Measurements from ENCODE around the gene CXCR1.
"Not testable (repeated sequence)": the region's sequence is repeated elsewhere in the genome, so short reads cannot be mapped to it uniquely, and the experiment has no call there.

CXCR1 gene

GRCh38 chr2:218155953-218156479, 10.7 kb downstream of the CXCR1 start:
- no peak for DNase-seq

- DNase-seq = no peak
Measured at GRCh38 chr2:218152777-218153176, 14.0 kb downstream of the CXCR1 start.

GRCh38 chr2:218152172-218152571, 14.6 kb downstream of the CXCR1 start:
- DNase-seq = no peak

- DNase-seq = no peak
Measured at GRCh38 chr2:218149848-218150440, 16.8 kb downstream of the CXCR1 start.

- no peak for DNase-seq
Measured at GRCh38 chr2:218149098-218149497, 17.7 kb downstream of the CXCR1 start.

GRCh38 chr2:218146056-218146455, 20.7 kb downstream of the CXCR1 start:
- DNase-seq = no peak

GRCh38 chr2:218145124-218145523, 21.6 kb downstream of the CXCR1 start:
- no peak for DNase-seq

- no peak for DNase-seq
Measured at GRCh38 chr2:218138047-218138446, 28.7 kb downstream of the CXCR1 start.

GRCh38 chr2:218137514-218137913, 29.2 kb downstream of the CXCR1 start:
- DNase-seq = no peak

- DNase-seq = no peak
Measured at GRCh38 chr2:218130822-218131221, 35.9 kb downstream of the CXCR1 start.

- no peak for DNase-seq
Measured at GRCh38 chr2:218130377-218130776, 36.4 kb downstream of the CXCR1 start.

GRCh38 chr2:218129458-218130135, 37.2 kb downstream of the CXCR1 start:
- no peak for DNase-seq

- no peak for DNase-seq
Measured at GRCh38 chr2:218128781-218129457, 37.8 kb downstream of the CXCR1 start.

- no peak for DNase-seq
Measured at GRCh38 chr2:218127929-218128455, 38.8 kb downstream of the CXCR1 start.

GRCh38 chr2:218125626-218126080, 41.1 kb downstream of the CXCR1 start, which contains the start of gene CXCR2:
Gene CXCR2, plus strand, starts transcription at chr2:218126028. Its CDS starts 8,774 bp downstream, at chr2:218134802.
- DNase-seq = no peak

- no peak for DNase-seq
Measured at GRCh38 chr2:218125095-218125494, 41.7 kb downstream of the CXCR1 start.

- no peak for DNase-seq
Measured at GRCh38 chr2:218123986-218124385, 42.8 kb downstream of the CXCR1 start.

GRCh38 chr2:218122286-218122685, 44.5 kb downstream of the CXCR1 start:
- DNase-seq = not testable (repeated sequence)

GRCh38 chr2:218121789-218122188, 45.0 kb downstream of the CXCR1 start:
- DNase-seq = not testable (repeated sequence)
